Activated CD8-positive, alpha-beta memory T cell treated with anti-CD3 and anti-CD28 coated beads, Interleukin-2, amount 50 U/mL, for 1 hour (primary cell): ENCODE data around the gene TUBGCP2.
A peak's percentile ranks its signal among the peaks of the same experiment; 100 is the strongest.
"Not testable (repeated sequence)": the region's sequence is repeated elsewhere in the genome, so short reads cannot be mapped to it uniquely, and the experiment has no call there.

Experiments
- DNase-seq: peaks from one replicate; pipeline ENCODE4 v3.0.0-alpha.2; 2020; ENCODE audit errors: extremely low read depth

Gene TUBGCP2

DNA sequence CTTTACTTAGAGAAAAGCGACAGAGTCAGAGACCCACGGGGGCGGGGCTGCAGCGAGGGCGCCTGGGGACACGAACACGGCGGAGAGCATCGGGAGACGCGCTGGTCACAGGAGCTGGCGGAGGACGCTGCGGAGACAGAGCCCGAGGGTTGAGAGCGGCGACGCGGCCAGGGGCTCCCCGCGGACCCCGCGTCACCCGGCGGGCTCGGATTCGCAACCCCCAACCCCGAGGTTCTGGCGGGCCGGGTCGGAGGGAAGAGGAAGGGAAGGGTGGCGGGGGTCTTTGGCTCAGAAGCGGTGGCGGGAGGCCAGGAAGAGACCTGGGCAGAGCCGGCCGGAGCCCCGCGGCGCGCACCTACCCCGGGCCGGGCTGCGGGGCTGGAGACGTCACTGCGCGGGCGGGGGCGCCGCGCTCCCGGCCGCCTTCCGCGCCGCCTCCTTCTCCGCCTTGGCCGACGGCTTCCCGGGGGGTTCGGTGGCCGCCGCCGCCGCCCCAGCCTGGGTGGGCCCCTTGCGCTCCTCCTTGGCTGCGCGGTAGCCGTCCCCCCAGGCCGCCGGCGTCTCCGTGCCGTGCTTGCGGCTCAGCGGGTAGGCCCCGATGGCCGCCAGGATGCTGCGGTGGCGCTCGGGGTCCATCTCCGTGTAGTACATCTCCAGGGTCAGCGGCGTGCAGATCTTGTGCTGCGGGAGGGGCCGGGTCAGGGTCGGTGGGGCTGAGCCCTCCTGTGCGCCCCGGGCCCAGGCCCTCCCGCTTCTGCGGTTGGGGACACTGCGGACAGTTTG lies 17.0 kb upstream of the TUBGCP2 start:
- no peak for DNase-seq

DNA sequence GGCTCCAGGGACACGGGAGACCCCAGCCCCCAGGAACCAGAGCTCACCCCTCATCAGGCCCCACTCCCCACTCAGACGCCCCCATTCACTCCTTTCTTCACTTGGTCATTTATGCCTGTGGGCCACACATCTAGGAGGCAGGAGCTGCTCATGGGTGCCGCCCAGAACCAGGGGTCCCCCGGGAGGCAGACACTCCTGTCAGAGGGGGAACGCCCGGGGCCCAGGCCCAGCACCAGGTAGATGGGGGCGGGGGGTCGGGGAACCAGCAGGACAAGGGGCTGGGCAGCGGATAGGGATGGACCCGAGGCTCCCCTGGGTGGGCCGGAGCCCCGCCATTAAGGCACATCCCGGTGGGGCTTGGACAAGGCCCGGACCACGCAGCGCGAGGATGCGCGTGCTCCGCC lies 16.2 kb upstream of the TUBGCP2 start:
- DNase-seq: no peak

DNA sequence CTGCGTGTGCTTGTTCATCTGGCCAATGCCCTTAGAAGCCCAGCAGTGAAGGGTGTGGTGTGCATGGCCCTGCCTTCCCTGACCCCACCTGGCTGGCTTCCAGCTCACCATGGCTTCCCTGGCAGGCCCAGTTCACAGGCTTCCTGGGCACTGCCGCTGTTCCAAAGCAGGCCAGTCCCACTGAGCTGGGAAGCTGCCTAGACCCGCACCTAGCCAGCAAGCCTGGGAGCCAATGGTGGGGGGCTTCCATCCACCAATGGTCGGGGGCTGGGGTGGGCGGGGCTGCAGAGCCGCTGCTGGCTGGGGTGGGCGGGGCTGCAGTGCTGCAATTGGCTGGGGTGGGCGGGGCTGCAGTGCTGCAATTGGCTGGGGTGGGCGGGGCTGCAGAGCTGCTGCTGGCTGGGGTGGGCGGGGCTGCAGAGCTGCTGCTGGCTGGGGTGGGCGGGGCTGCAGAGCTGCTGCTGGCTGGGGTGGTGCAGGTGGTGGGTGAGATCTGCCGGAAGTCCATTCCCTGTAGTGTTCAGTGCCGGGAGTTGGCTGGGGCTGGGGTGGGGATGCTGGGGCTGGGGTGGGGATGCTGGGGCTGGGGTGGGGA lies 15.6 kb upstream of the TUBGCP2 start:
- no peak for DNase-seq

DNA sequence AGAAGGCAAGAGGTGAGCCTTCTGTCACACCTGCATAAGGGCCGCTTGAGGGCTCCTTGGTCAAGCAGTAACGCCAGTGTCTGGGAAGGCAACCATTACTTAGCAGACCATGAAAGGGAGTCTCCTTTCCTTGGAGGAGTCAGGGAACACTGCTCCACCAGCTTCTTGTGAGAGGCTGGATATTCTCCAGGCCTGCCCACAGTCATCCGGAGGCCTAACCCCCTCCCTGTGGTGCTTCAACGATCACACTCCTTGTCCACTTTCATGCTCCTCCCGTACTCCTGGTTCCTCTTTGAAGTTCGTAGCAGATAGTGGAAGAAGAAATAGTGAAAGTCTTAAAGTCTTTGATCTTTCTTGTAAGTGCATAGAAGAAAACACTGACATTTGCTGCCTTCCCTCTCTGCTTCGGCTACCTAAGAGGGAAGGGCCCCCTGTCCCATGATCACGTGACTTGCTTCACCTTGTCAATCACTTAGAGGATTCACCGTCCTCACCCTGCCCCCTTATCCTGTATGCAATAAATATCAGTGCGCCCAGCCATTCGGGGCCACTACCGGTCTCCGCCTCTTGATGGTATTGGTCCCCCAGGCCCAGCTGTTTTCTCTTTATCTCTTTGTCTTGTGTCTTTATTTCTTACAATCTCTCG lies 13.5 kb upstream of the TUBGCP2 start:
- DNase-seq: not testable (repeated sequence)

GRCh38 chr10:133320852-133321422 lies 12.3 kb upstream of the TUBGCP2 start:
- not testable (repeated sequence) for DNase-seq

DNA sequence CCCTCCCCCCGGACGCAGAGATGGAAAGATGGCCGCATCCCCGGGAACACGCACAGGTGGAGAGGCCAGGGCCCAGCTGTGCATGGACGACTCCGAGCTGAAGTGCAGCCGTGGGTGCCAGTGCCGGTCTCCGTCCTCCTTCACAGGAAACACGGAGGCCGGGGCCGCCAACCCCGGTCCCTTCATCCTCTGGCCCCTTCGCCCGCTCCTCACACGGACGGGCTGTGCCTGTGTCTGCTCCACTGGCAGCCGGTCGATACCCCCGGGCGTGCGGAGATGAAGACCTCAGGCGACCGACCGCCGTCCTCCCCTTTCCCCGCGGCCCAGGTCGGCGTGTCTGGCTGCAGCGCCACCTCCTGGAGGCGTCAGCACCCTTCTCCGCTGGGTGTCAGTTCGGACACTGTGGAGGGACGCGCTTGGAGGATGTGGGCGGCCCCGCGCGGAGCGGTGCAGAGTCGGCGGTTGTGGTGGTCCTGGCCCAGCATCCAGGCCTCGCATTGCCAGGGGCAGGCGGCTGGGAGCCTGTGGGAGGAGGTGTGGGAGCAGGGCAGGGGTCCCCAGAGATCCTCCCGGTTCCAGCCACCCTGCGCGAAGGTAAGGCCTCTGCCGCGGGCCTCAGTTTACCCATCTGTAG lies 9.9 kb upstream of the TUBGCP2 start:
- DNase-seq: no peak

GRCh38 chr10:133316732-133317131 lies 8.1 kb upstream of the TUBGCP2 start:
- DNase-seq: no peak

GRCh38 chr10:133316266-133316665 lies 7.6 kb upstream of the TUBGCP2 start:
- no peak for DNase-seq

GRCh38 chr10:133315847-133316246 lies 7.2 kb upstream of the TUBGCP2 start:
- DNase-seq: no peak

- no peak for DNase-seq
These were observed 6.2 kb upstream of the TUBGCP2 start for GRCh38 chr10:133314911-133315310.

GRCh38 chr10:133313192-133313591 lies 4.5 kb upstream of the TUBGCP2 start:
- DNase-seq: no peak

GRCh38 chr10:133312769-133313145 lies 4.1 kb upstream of the TUBGCP2 start:
- DNase-seq: no peak

- no peak for DNase-seq
These were observed 3.5 kb upstream of the TUBGCP2 start for GRCh38 chr10:133312016-133312768.

- DNase-seq: no peak
These were observed 2.9 kb upstream of the TUBGCP2 start for GRCh38 chr10:133311570-133311969.

DNA sequence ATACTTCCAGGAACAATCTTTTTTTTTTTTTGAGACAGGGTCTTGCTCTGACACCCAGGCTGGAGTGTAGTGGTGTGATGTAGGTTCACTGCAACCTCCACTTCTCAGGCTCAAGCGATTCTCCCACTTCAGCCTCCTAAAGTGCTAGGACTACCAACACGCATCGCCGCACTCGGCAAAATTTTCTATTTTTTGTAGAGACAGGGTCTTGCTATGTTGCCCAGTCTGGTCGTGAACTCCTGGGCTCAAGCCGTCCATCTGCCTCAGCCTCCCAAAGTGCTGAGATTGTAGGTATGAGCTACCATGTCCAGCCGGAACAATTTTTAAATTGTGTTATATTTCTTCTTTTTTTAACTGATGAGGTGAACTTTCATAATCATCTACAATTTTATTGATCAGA lies 2.1 kb upstream of the TUBGCP2 start:
- DNase-seq: no peak

- no peak for DNase-seq
These were observed 1.7 kb upstream of the TUBGCP2 start for GRCh38 chr10:133310399-133310755.

DNA sequence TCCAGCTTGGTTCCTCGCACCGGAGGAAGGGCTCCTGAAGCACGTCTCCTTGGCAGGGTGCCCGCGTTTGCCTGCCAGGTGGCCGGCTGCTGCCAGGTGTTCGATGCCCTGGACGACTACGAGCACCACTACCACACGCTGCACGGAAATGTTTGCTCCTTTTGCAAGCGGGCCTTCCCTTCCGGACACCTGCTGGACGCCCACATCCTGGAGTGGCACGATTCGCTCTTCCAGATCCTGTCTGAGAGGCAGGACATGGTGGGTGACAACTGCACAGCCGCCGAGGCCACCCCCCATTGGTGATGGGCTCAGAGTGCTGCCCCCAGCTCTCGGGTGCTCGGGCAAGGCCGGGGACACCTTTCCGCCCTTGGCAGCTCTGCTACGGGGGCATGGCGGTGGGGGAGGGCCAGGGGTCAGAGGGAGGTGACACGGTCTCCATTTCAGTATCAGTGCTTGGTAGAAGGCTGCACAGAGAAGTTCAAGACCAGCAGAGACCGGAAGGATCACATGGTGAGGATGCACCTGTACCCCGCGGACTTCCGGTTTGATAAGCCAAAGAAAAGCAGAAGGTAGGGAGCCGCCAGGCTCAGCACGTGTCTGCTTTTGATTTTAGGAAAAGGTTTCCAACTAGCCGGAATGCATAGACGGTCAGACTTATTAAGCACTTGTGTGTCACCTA lies 1.2 kb upstream of the TUBGCP2 start:
- no peak for DNase-seq

DNA sequence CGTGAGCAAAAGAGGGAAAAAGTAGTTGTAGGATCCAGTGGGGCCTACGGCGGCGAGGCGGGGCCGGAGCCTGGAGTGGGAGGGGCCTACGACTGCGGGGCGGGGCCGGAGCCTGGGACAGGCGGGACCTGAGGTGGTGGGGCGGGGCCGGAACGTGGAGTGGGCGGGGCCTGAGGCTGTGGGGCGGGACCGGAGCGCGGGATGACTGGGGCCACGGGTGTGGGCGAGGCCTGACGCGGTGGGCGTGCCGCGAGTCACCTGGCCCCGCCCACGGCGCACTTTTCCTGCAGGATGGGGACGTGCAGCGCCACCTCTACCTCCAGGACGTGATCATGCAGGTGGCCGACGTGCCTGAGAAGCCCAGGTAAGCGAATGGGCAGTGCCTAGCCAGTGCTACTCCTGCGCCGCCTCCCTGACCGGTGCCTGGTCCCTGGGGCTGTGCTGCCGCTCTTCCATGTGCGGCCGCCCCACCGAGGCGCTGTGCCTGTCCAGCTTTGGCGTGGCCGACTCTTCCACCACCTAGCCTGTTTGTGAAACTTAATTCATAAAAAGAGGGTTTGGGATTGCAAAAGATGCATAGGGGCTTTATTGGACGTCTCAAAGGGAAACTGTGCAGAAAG lies 538 bp upstream of the TUBGCP2 start:
- DNase-seq: peak; percentile 70

- peak; percentile 76 for DNase-seq
These were observed 774 bp downstream of the TUBGCP2 start for GRCh38 chr10:133307776-133308420.

DNA sequence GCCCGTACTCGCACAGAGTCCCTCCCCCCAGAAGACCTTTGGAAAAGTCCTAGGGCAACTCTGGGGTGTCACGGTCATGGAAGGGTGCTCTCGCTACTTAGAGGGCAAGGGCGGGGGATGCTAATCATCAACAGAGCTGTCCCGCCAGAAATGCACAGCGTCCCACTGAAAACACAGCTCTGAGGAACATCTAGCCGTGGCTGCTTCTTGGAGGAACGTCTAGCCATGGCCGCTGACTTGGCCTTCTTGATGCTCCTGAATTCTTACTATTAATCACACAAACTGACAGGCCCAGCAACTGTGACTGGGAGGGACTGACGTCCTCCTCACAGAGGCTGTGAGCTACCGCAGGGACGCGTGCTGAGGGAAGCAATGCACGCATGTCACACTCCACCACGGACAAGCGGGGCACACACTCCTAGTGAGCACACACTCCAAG lies 1.7 kb downstream of the TUBGCP2 start:
- DNase-seq: no peak
